ENCODE measurements around the gene ATP10A. TPM values are rescaled to one million over a fixed set of nuclear protein-coding genes. Genes with fewer than 3 reads are reported as not detected.

The ATP10A gene
- total RNA-seq, 2 donors from 2014 or later = 15.5 to 15.8 TPM

GRCh38 chr15:25736461-25736860 is 126.7 kb downstream of the ATP10A start:
- ATAC-seq (replicated peaks) = no peak
- Mint-ChIP-seq H3K9me3 (no peaks in the 10 kb centered on the region), H3K4me1 (peaks cover 3% of the 10 kb centered on the region), H3K36me3 (ENCODE audit: low read depth) (peaks cover 19% of the 10 kb centered on the region), H3K27me3 (no peaks in the 10 kb centered on the region), H3K27ac (no peak overlapping the region), H3K4me3 (no peak overlapping the region)

GRCh38 chr15:25735550-25736384 is 127.4 kb downstream of the ATP10A start:
- no peak for ATAC-seq (replicated peaks)
- Mint-ChIP-seq H3K4me3 (no peak overlapping the region), H3K27me3 (no peaks in the 10 kb centered on the region), H3K27ac (peak overlapping the region; percentile 39), H3K36me3 (ENCODE audit: low read depth) (peaks cover 25% of the 10 kb centered on the region), H3K4me1 (peaks cover 3% of the 10 kb centered on the region), H3K9me3 (no peaks in the 10 kb centered on the region)

GRCh38 chr15:25734680-25735355 is 128.3 kb downstream of the ATP10A start:
- H3K4me1 Mint-ChIP-seq = peaks cover 2% of the 10 kb centered on the region
- peaks cover 25% of the 10 kb centered on the region for H3K36me3 Mint-ChIP-seq (ENCODE audit: low read depth)
- no peaks in the 10 kb centered on the region for H3K9me3 Mint-ChIP-seq
- peak overlapping the region; percentile 39 for H3K27ac Mint-ChIP-seq
- ATAC-seq (replicated peaks) = no peak
- H3K27me3 Mint-ChIP-seq = no peaks in the 10 kb centered on the region
- no peak overlapping the region for H3K4me3 Mint-ChIP-seq

- no peaks in the 10 kb centered on the region for H3K4me1 Mint-ChIP-seq
- H3K9me3 Mint-ChIP-seq = no peaks in the 10 kb centered on the region
- H3K36me3 Mint-ChIP-seq (ENCODE audit: low read depth) = peaks cover 25% of the 10 kb centered on the region
- H3K4me3 Mint-ChIP-seq = no peak overlapping the region
- H3K27me3 Mint-ChIP-seq = no peaks in the 10 kb centered on the region
- ATAC-seq (replicated peaks) = no peak
- no peak overlapping the region for H3K27ac Mint-ChIP-seq
Observed at GRCh38 chr15:25733856-25734679, 129.1 kb downstream of the ATP10A start.

- H3K4me3 Mint-ChIP-seq = no peak overlapping the region
Observed at GRCh38 chr15:25733036-25733855, 129.9 kb downstream of the ATP10A start.

GRCh38 chr15:25732191-25732590 is 130.9 kb downstream of the ATP10A start:
- no peak overlapping the region for H3K27ac Mint-ChIP-seq
- no peak overlapping the region for H3K4me3 Mint-ChIP-seq
- ATAC-seq (replicated peaks) = no peak
- no peaks in the 10 kb centered on the region for H3K4me1 Mint-ChIP-seq
- peaks cover 29% of the 10 kb centered on the region for H3K36me3 Mint-ChIP-seq (ENCODE audit: low read depth)
- no peaks in the 10 kb centered on the region for H3K27me3 Mint-ChIP-seq
- no peaks in the 10 kb centered on the region for H3K9me3 Mint-ChIP-seq

More at GRCh38 chr15:25733036-25733855, 129.9 kb downstream of the ATP10A start:
- Mint-ChIP-seq H3K36me3 (ENCODE audit: low read depth) (peaks cover 25% of the 10 kb centered on the region), H3K9me3 (no peaks in the 10 kb centered on the region), H3K4me1 (no peaks in the 10 kb centered on the region), H3K27me3 (no peaks in the 10 kb centered on the region), H3K27ac (no peak overlapping the region)
- ATAC-seq (replicated peaks) = no peak

- Mint-ChIP-seq H3K27me3 (no peaks in the 10 kb centered on the region), H3K36me3 (ENCODE audit: low read depth) (peaks cover 27% of the 10 kb centered on the region), H3K27ac (no peak overlapping the region), H3K9me3 (no peaks in the 10 kb centered on the region), H3K4me1 (no peaks in the 10 kb centered on the region), H3K4me3 (no peak overlapping the region)
- no peak for ATAC-seq (replicated peaks)
Observed at GRCh38 chr15:25731411-25731810, 131.7 kb downstream of the ATP10A start.

- no peak for ATAC-seq (replicated peaks)
- Mint-ChIP-seq H3K36me3 (ENCODE audit: low read depth) (peaks cover 29% of the 10 kb centered on the region), H3K27ac (no peak overlapping the region), H3K4me1 (no peaks in the 10 kb centered on the region), H3K9me3 (no peaks in the 10 kb centered on the region), H3K4me3 (no peak overlapping the region), H3K27me3 (no peaks in the 10 kb centered on the region)
Observed at GRCh38 chr15:25730918-25731317, 132.2 kb downstream of the ATP10A start.

- Mint-ChIP-seq H3K9me3 (no peaks in the 10 kb centered on the region), H3K27ac (no peak overlapping the region), H3K4me1 (no peaks in the 10 kb centered on the region), H3K36me3 (ENCODE audit: low read depth) (peaks cover 42% of the 10 kb centered on the region), H3K4me3 (no peak overlapping the region), H3K27me3 (no peaks in the 10 kb centered on the region)
- ATAC-seq (replicated peaks) = no peak
Observed at GRCh38 chr15:25728816-25729215, 134.3 kb downstream of the ATP10A start.

- Mint-ChIP-seq H3K4me1 (no peaks in the 10 kb centered on the region), H3K27me3 (no peaks in the 10 kb centered on the region), H3K4me3 (no peak overlapping the region), H3K9me3 (no peaks in the 10 kb centered on the region), H3K36me3 (ENCODE audit: low read depth) (peaks cover 44% of the 10 kb centered on the region), H3K27ac (no peak overlapping the region)
- ATAC-seq (replicated peaks) = no peak
Observed at GRCh38 chr15:25727867-25728600, 135.1 kb downstream of the ATP10A start.

GRCh38 chr15:25727116-25727515 is 136.0 kb downstream of the ATP10A start:
- ATAC-seq (replicated peaks) = no peak
- Mint-ChIP-seq H3K36me3 (ENCODE audit: low read depth) (peaks cover 53% of the 10 kb centered on the region), H3K9me3 (no peaks in the 10 kb centered on the region), H3K27ac (no peak overlapping the region), H3K4me3 (no peak overlapping the region), H3K4me1 (no peaks in the 10 kb centered on the region), H3K27me3 (no peaks in the 10 kb centered on the region)

GRCh38 chr15:25725758-25726157 is 137.4 kb downstream of the ATP10A start:
- Mint-ChIP-seq H3K4me3 (no peak overlapping the region), H3K27me3 (no peaks in the 10 kb centered on the region)

GRCh38 chr15:25724899-25725298 is 138.2 kb downstream of the ATP10A start:
- H3K27me3 Mint-ChIP-seq = no peaks in the 10 kb centered on the region

More at GRCh38 chr15:25725758-25726157, 137.4 kb downstream of the ATP10A start:
- Mint-ChIP-seq H3K4me1 (no peaks in the 10 kb centered on the region), H3K27ac (no peak overlapping the region), H3K36me3 (ENCODE audit: low read depth) (peaks cover 61% of the 10 kb centered on the region), H3K9me3 (no peaks in the 10 kb centered on the region)
- ATAC-seq (replicated peaks) = no peak

More at GRCh38 chr15:25724899-25725298, 138.2 kb downstream of the ATP10A start:
- Mint-ChIP-seq H3K36me3 (ENCODE audit: low read depth) (peaks cover 68% of the 10 kb centered on the region), H3K4me3 (no peak overlapping the region), H3K27ac (no peak overlapping the region), H3K9me3 (no peaks in the 10 kb centered on the region), H3K4me1 (no peaks in the 10 kb centered on the region)
- ATAC-seq (replicated peaks) = no peak
